Measurements from ENCODE around the gene ADCY10. TPM values are rescaled to one million over a fixed set of nuclear protein-coding genes. Genes with fewer than 3 reads are reported as not detected.
"Not testable (repeated sequence)": the region's sequence is repeated elsewhere in the genome, so short reads cannot be mapped to it uniquely, and the experiment has no call there.

ADCY10 gene
- total and polyA plus RNA-seq, 5 donors = 0.09 to 0.50 (median 0.29) TPM

DNA sequence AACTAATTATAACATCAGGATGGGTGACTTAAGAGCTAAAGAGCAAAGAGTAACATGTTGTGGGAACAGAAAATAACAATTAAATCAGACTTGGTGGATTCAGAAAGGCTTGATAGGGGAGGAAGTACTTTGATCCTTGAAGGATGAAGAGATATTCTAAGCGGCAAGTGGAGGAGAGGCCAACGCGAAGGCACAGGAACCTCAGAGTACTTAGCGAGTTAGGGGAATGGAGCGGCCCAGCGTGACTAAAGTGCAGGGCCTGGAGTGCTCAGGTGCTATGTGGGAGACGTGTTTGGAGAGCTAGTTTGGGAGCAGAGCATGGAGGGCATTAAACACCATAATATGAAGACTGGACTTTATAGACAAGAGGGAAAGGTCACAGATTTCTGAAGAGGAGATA, 64.3 kb downstream of the ADCY10 start:
- intact Hi-C loops (cut with DNase I) = no loop called here
- DNase-seq = no peak
- no peaks in the 10 kb centered on the region for H3K27me3 ChIP-seq (ENCODE audit: control insufficient read depth, insufficient read depth)
- H3K4me3 ChIP-seq (ENCODE audit: low read length) = no peak overlapping the region
- WGBS = 92% methylated on average over 7 of the region's 7 CpGs
- no peak overlapping the region for H3K27ac ChIP-seq (ENCODE audit: low read length)
- no peaks in the 10 kb centered on the region for H3K9me3 ChIP-seq (ENCODE audit: control insufficient read depth, low read length)
- ATAC-seq = no peak
- H3K4me1 ChIP-seq (ENCODE audit: control insufficient read depth, insufficient read depth, low read length) = no peaks in the 10 kb centered on the region

DNA sequence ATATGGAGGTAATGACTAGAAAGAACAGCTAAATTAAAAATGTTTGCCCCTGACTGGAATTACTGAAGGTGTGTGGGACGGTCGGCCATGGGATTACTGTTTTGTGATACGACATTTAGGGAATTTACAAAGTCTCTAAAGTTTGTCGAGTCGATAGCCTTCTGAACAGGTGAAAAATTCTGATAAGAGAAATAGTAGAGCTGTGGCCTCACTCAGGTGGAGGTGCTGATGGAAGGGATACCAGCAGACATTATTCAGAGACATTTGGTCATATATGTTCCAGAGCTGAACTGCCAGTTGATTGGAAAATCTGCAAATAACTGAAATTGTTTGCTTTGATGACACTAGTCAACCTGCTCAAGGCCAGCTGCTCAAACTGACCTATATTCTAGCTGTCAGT, 71.1 kb downstream of the ADCY10 start:
- intact Hi-C loops (cut with DNase I) = no loop called here
- Histone ChIP-seq H3K4me3 (ENCODE audit: low read length) (no peak overlapping the region), H3K27me3 (ENCODE audit: control insufficient read depth, insufficient read depth) (no peaks in the 10 kb centered on the region), H3K9me3 (ENCODE audit: control insufficient read depth, low read length) (no peaks in the 10 kb centered on the region), H3K4me1 (ENCODE audit: control insufficient read depth, insufficient read depth, low read length) (no peaks in the 10 kb centered on the region), H3K27ac (ENCODE audit: low read length) (no peak overlapping the region)
- DNase-seq (no peak), ATAC-seq (no peak)
- 96% methylated on average over 5 of the region's 5 CpGs for WGBS

DNA sequence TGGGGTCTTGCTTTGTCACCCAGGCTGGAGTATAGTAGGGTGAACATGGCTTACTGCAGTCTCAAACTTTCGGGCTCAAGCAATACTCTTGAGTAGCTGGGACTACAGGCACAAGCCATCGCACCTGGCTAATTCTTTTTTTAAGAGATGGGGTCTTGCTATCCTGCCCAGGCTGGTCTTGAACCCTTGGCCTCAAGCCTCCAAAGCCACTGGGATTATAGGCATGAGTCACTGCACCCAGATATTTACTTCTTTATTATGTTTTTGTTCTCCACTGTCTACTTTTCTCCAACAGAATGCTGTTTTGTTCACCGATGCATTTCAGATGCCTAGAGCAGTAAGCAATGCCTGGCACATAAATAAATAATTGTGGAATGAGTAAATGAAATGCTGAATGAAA, 72.4 kb downstream of the ADCY10 start:
- no peak overlapping the region for H3K27ac ChIP-seq (ENCODE audit: low read length)
- no peaks in the 10 kb centered on the region for H3K9me3 ChIP-seq (ENCODE audit: control insufficient read depth, low read length)
- intact Hi-C loops (cut with DNase I) = no loop called here
- 88% methylated on average over 3 of the region's 3 CpGs for WGBS
- no peaks in the 10 kb centered on the region for H3K4me1 ChIP-seq (ENCODE audit: control insufficient read depth, insufficient read depth, low read length)
- no peak for DNase-seq
- H3K4me3 ChIP-seq (ENCODE audit: low read length) = no peak overlapping the region
- no peak for ATAC-seq
- H3K27me3 ChIP-seq (ENCODE audit: control insufficient read depth, insufficient read depth) = no peaks in the 10 kb centered on the region

DNA sequence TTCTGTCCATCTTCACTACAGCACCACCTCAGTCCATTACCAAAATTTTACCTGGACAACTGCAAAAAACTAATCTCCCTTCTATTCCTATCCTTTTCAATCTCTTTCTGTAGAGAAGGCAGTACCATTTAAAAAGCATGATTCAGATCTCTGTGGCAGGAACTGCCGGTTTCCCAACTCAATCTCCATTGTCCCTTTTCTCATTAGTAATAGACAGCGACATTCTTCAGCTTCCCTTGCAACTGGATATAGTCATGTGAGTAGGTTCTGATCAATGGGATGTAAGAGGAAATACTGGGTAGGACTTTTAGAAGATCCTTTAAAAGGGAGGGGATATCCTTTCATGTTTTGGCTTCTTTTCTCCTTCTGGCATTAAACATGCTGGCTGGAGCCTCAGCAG, 74.9 kb downstream of the ADCY10 start:
- no peak overlapping the region for H3K27ac ChIP-seq (ENCODE audit: low read length)
- ATAC-seq (no peak), DNase-seq (no peak)
- no peak overlapping the region for H3K4me3 ChIP-seq (ENCODE audit: low read length)
- H3K27me3 ChIP-seq (ENCODE audit: control insufficient read depth, insufficient read depth) = no peaks in the 10 kb centered on the region
- intact Hi-C loops (cut with DNase I) = no loop called here
- H3K9me3 ChIP-seq (ENCODE audit: control insufficient read depth, low read length) = no peaks in the 10 kb centered on the region
- H3K4me1 ChIP-seq (ENCODE audit: control insufficient read depth, insufficient read depth, low read length) = no peaks in the 10 kb centered on the region
- WGBS = 80% methylated on average over 2 of the region's 2 CpGs

DNA sequence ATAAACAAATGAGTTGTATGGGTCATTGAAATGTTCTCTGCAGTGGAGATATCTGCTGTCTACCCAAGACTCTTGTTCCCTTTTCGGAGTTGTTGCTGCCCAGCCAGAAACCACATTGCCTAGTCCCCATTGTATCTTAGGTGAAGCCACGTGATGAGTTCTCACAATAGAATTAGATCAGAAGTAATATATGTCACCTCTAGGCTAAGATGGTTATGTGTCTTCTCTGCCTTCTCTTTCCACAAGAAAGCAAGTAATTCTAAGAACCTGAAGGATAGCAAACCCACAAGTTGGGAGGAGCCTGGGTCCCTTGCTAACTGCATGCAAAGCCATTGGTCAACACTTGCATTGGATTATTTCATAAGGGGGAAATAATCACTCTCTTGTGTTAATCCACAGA, 76.6 kb downstream of the ADCY10 start:
- no peak for ATAC-seq
- Histone ChIP-seq H3K4me1 (ENCODE audit: control insufficient read depth, insufficient read depth, low read length) (no peaks in the 10 kb centered on the region), H3K4me3 (ENCODE audit: low read length) (no peak overlapping the region), H3K27me3 (ENCODE audit: control insufficient read depth, insufficient read depth) (no peaks in the 10 kb centered on the region), H3K9me3 (ENCODE audit: control insufficient read depth, low read length) (no peaks in the 10 kb centered on the region), H3K27ac (ENCODE audit: low read length) (no peak overlapping the region)
- no peak for DNase-seq
- intact Hi-C loops (cut with DNase I) = no loop called here
- WGBS = 78% methylated on average over 2 of the region's 2 CpGs

DNA sequence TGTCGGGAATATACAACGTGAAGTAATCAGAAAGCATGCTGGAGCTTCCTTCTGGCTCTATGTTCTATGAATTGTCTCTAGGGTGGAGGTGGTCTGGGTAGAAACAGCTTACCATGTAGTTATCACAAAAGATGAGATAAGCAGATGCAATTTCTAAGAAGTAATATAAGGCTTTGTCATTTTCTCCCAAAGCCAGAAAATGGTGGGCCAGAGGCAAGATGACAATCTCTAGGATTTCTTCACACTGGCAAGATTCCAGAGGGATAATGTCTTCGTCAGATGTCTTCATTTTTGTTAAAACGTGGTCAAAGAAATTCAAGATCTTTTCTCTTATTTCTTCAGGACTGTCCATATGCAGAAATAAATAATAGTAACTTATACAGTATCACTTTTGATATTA, 77.7 kb downstream of the ADCY10 start:
- no peak for DNase-seq
- ATAC-seq = no peak
- intact Hi-C loops (cut with DNase I) = no loop called here
- no peak overlapping the region for H3K27ac ChIP-seq (ENCODE audit: low read length)
- H3K4me3 ChIP-seq (ENCODE audit: low read length) = no peak overlapping the region
- H3K27me3 ChIP-seq (ENCODE audit: control insufficient read depth, insufficient read depth) = no peaks in the 10 kb centered on the region
- H3K9me3 ChIP-seq (ENCODE audit: control insufficient read depth, low read length) = no peaks in the 10 kb centered on the region
- WGBS = 78% methylated on average over 4 of the region's 4 CpGs
- H3K4me1 ChIP-seq (ENCODE audit: control insufficient read depth, insufficient read depth, low read length) = no peaks in the 10 kb centered on the region

DNA sequence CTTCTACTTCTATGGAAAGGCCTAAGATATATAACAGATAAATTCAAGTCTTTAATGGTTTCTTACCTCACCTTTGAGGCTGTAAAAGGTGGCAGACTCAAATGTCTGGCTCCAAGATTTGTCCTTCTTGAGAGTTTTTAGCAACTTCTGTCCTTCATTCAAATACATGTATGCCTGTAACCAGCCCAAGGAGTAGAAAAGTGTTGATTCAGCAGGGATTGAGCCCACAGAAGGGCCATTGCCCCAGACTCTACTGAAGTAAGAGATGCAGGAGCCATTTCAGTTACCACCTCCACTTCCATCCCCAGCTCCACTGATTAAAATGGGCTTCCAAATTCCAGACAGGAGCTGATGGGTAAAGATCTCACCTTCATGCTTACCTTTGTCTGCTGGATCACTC, 80.0 kb downstream of the ADCY10 start:
- Histone ChIP-seq H3K9me3 (ENCODE audit: control insufficient read depth, low read length) (no peaks in the 10 kb centered on the region), H3K27ac (ENCODE audit: low read length) (no peak overlapping the region), H3K4me3 (ENCODE audit: low read length) (no peak overlapping the region), H3K27me3 (ENCODE audit: control insufficient read depth, insufficient read depth) (no peaks in the 10 kb centered on the region), H3K4me1 (ENCODE audit: control insufficient read depth, insufficient read depth, low read length) (no peaks in the 10 kb centered on the region)
- intact Hi-C loops (cut with DNase I) = no loop called here
- ATAC-seq (no peak), DNase-seq (no peak)

DNA sequence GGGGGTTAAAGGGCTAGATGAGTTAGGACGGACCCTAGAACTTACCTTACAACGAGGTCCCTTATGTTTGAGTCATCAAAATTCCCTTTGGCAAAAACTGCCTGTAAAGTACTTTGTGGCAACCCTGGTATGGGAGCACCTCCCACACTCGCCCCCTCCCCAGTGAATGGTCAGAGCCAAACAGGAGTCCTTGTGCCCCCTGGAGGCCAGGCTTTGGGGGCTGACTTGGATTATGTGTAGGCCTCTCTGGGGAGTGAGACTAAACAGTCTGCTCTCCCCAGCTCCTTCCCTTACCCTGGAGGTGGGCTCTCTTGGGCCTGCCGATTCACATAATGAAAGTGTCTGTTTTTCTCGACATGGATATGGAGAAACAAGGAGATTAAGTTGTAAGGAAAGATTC, 81.2 kb downstream of the ADCY10 start:
- no peak for ATAC-seq
- Histone ChIP-seq H3K9me3 (ENCODE audit: control insufficient read depth, low read length) (no peaks in the 10 kb centered on the region), H3K27ac (ENCODE audit: low read length) (no peak overlapping the region), H3K4me1 (ENCODE audit: control insufficient read depth, insufficient read depth, low read length) (no peaks in the 10 kb centered on the region), H3K4me3 (ENCODE audit: low read length) (no peak overlapping the region), H3K27me3 (ENCODE audit: control insufficient read depth, insufficient read depth) (no peaks in the 10 kb centered on the region)
- intact Hi-C loops (cut with DNase I) = no loop called here
- no peak for DNase-seq
- WGBS = 87% methylated on average over 5 of the region's 5 CpGs

DNA sequence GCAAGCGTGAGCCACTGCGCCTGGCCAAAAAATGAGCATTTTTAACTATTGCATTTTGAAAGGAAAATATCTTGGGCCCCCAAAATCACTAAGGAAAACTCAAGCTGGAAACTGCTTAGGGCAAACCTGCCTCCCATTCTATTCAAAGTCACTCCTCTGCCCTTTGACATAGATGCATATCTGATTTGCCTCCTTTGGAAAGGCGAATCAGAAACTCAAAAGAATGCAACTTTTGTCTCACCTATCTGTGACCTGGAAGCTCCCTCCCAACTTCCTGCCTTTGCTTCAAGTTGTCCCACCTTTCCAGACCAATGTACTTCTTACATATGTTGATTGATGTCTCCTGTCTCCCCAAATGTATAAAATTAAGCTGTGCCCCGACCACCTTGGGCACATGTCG, 83.3 kb downstream of the ADCY10 start:
- DNase-seq; H3K27me3 ChIP-seq (ENCODE audit: control insufficient read depth, insufficient read depth); H3K4me3 ChIP-seq (ENCODE audit: low read length); ATAC-seq; H3K4me1 ChIP-seq (ENCODE audit: control insufficient read depth, insufficient read depth, low read length); H3K27ac ChIP-seq (ENCODE audit: low read length); H3K9me3 ChIP-seq (ENCODE audit: control insufficient read depth, low read length); intact Hi-C loops (cut with DNase I): not testable (repeated sequence)
- WGBS = 82% methylated on average over 5 of the region's 5 CpGs

DNA sequence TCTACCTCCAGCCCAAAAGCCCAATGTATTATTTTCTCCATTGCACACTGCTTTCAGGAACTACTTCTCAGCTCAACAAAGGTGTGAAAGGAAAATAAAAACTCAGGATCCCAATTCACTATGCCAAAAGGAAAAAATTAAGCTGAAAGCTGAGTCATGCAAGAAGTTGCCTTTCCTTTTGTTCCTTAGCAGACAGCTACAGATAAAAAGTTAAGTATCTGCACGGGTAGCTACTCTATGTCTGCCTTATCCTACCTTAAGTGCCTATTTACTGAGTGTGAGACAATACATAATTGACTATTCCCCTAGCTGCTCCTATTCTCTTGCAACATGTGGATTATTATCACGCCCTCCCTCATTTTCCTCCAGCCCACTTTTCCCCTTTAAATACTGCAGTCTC, 84.1 kb downstream of the ADCY10 start:
- Histone ChIP-seq H3K4me1 (ENCODE audit: control insufficient read depth, insufficient read depth, low read length) (no peaks in the 10 kb centered on the region), H3K27me3 (ENCODE audit: control insufficient read depth, insufficient read depth) (no peaks in the 10 kb centered on the region), H3K9me3 (ENCODE audit: control insufficient read depth, low read length) (no peaks in the 10 kb centered on the region), H3K27ac (ENCODE audit: low read length) (no peak overlapping the region), H3K4me3 (ENCODE audit: low read length) (no peak overlapping the region)
- 51% methylated on average over 2 of the region's 2 CpGs for WGBS
- DNase-seq (no peak), ATAC-seq (no peak)
- intact Hi-C loops (cut with DNase I) = no loop called here

DNA sequence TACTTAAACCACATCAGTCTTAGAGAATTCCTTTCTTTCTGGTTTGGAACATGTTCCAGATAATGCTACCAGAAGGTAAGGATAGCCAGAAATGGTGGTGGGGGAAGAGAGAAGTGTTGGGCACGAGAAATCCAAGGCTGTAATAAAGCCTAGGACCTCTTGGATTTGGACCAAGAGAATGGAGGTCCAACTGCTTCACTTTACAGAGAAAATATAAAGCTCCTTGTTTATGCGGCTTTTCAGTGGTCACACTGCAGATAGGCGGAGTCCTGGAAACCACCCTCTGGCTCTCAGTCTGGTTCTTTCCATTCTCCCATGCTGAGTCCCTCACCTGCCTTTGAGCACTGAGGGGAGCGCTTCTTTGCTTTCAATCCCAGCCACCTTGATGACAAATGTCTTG, 87.8 kb downstream of the ADCY10 start:
- DNase-seq = no peak
- Histone ChIP-seq H3K27me3 (ENCODE audit: control insufficient read depth, insufficient read depth) (no peaks in the 10 kb centered on the region), H3K9me3 (ENCODE audit: control insufficient read depth, low read length) (no peaks in the 10 kb centered on the region), H3K4me1 (ENCODE audit: control insufficient read depth, insufficient read depth, low read length) (no peaks in the 10 kb centered on the region), H3K27ac (ENCODE audit: low read length) (no peak overlapping the region), H3K4me3 (ENCODE audit: low read length) (no peak overlapping the region)
- WGBS = 84% methylated on average over 4 of the region's 4 CpGs
- intact Hi-C loops (cut with DNase I) = no loop called here
- ATAC-seq = no peak

DNA sequence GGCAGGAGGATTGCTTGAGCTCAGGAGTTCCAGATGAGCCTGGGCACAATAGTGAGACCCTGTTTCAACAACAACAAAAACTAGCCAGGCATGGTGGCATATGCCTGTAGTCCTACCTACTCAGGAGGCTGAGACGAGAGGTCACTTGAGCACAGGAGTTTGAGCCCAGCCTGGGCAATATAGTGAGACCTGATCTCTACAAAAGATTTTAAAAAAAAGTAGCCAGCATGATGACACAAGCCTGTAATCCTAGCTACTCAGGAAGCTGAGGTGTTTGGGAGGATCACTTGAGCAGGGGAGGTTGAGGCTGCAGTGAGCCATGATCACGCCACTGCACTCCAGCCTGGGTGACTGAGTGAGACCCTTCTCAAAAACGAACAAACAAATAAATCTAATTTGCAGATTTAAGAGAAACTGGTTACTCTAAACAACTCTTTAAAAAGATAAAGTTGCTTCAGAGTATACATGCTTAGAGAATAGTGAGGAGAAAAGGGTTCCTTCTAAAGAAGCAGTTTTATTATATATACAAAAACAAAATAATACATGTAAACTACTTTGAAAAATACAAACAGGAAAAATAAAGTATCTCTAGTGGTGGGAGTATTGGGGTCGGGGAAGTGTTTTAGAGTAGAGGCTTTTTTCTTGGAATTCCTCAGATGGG, 88.4 kb downstream of the ADCY10 start:
- no peaks in the 10 kb centered on the region for H3K27me3 ChIP-seq (ENCODE audit: control insufficient read depth, insufficient read depth)
- H3K4me3 ChIP-seq (ENCODE audit: low read length) = no peak overlapping the region
- ATAC-seq (no peak), DNase-seq (no peak)
- H3K27ac ChIP-seq (ENCODE audit: low read length) = no peak overlapping the region
- WGBS = 82% methylated on average over 4 of the region's 4 CpGs
- intact Hi-C loops (cut with DNase I) = no loop called here
- H3K4me1 ChIP-seq (ENCODE audit: control insufficient read depth, insufficient read depth, low read length) = peaks cover 1% of the 10 kb centered on the region
- no peaks in the 10 kb centered on the region for H3K9me3 ChIP-seq (ENCODE audit: control insufficient read depth, low read length)
